Stimulated activated naive CD8-positive, alpha-beta T cell treated with anti-CD3 and anti-CD28 coated beads, Interleukin-15, Interleukin-2, amounts not matched to agents 100 U/mL and 50 U/mL, for 24 hours (primary cell): Measurements from ENCODE around the gene CCNH.

ENCODE experiments used
- ATAC-seq: fragments of 150-1000 bp; cut with Tn5 transposase; one replicate; pipeline ENCODE4 v1.10.0; 2021
- DNase-seq: peaks from one replicate; pipeline ENCODE4 v3.0.0; 2021

Gene CCNH

DNA sequence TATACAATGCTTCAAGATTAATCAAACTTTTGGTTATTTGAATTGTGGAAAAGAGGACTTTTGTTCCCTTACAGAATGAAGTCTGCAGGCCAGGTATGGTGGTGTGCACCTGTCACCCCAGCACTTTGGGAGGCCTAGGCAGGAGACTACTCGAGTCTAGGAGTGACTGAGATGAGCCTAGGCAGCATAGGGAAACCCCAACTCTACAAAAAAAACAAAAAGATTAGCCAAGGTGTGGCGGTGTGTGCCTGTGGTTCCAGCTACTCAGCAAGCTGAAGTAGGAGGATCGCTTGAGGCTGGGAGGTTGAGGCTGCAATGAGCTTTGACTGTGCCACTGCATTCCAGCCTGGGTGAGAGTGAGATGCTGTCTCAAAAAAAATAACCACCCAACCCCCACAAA is 9.3 kb downstream of the CCNH start:
- DNase-seq (no peak), ATAC-seq (peak; percentile 40)

DNA sequence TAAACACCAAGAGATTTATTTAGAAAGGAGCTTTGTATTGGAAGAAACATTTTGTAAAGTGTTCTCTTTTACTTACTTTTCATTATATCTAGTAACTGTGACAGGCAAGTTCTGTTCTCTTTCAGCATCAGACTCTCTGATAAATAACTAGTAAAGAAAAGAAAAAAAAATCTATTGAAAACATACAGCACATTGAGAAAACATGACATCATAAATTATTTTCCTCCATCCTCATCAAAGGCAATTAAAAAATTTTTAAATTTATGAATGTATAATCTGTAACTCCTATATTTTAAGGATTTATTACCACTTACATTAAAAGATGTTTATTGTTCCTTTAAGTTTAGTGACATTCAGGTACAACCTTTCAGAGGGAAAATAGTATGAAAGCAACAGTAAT is 11.1 kb downstream of the CCNH start:
- ATAC-seq (no peak), DNase-seq (no peak)

DNA sequence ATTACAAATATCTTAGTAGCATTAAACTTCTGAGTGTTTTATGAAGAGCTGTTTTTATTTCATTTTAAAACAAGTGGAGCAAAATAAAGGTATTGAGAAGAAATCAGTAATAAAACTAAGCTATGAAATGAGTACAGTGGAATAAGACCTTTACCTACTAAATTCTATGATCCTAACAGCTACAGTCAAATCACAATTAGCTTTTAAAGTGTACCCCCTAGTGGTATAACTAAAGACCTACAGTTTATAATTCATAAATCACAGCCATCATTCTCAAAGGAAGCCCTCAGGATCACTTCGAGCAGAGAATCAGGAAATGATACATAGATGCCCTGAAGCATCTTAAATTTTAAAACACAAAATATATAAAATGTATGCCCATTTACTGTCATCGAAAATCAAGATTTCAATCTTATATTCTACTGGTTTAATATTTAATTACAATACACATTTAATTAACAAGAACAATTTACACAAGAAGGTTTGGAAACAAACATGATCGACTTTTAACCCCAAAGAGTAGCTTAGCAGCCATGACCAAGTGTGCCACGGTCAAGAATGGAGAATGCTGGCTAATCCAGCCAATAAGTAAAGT is 12.3 kb downstream of the CCNH start:
- peak; percentile 41 for ATAC-seq

DNA sequence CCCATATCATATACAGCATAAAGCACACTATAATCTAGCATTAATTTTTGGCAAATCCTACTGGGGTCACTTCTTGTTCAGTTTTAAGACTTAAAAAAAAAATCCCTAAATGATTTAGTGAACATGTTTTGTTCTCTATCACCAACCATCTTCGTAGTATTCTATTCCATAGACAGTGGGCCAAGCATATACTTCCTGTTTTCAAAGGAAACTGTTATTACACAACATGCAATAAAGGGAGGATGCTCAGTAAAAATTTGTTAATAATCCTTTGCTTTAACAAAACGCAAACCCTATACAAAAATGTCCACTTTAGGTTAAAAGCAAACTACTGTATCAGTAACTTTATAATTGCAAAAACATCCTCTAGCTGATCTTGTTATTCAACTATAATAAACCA is 13.0 kb downstream of the CCNH start:
- ATAC-seq (no peak), DNase-seq (no peak)

More for the DNA sequence above, 12.3 kb downstream of the CCNH start:
- DNase-seq: no peak

DNA sequence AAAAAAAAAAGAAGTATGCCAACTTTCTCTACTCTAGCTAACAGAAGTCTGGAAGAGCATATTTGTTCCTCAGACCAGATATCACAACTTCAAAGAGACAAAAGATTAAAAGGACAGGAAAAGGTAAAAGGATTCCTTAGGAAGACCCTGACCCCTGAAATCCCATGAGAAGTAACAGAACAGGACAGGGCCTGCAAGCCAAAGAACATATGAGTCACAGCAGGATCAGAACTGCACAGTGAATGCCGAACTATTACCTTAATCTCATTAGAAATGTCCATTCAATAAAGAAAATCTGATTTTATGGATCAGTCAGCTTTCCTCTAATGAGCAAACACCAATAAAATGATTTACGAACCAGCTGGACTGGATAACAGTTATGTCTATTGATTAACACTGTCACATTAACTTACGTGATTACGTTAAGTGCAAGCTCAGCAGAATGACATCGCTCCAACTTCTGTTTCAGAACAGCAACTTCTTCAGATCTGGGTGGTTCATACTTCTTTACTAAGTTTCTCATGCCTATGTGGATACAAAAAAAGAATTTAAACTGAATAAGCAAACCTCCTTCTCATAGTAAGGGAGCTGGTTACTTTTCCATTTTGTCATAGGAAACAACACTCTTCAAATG is 13.6 kb downstream of the CCNH start:
- DNase-seq (no peak), ATAC-seq (no peak)

DNA sequence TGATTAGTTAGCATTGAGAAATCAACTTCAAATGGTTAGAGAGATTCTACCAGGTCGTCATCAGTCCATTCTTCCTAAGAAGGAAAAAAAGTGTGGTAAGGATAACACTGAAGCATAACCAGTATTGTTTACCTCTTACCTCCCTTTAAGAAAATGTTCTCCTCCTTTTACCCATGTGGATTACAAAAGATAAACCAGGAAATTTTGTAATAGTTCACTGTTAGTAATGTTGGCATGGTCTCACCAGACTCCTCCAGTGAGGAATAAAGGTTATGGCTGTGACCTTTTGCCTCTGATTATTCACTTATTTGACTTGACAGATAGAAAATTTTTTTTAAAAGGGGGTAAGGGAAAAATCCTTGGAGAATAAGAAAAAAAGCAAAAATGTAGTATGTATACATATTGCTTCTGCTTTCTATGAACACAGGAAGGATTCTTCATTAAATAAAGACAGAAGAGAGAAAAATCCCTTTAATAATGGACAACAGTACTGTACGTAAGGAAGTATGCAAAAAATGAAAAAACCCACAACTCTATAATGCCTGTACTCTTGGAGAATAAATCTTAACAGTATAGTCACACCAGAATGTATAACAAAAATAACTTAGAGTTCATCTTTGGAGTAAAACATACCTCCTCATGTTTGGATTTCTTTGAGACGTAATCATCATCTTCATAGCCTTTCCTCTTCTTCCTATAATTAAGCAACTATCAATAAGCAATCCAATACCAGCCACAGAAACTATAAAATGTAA is 18.1 kb downstream of the CCNH start:
- DNase-seq (no peak), ATAC-seq (no peak)

DNA sequence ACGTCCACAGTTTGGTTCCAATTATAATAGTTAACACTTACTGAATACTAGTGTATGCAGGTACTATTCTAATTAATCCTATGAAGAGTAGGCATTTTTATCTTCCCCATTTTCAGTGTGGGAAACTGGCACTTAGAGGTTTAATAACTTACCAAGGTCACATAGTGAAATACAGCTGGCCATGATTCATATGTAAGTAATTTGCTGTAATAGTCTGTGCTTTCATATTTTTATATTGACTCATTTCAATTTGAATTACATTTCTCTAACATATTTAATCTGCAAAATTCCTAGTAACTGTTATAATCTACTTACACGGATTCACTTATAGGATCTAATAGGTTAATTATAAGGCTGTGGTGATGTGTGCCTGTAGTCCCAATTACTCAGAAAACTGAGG is 19.4 kb downstream of the CCNH start:
- no peak for DNase-seq

DNA sequence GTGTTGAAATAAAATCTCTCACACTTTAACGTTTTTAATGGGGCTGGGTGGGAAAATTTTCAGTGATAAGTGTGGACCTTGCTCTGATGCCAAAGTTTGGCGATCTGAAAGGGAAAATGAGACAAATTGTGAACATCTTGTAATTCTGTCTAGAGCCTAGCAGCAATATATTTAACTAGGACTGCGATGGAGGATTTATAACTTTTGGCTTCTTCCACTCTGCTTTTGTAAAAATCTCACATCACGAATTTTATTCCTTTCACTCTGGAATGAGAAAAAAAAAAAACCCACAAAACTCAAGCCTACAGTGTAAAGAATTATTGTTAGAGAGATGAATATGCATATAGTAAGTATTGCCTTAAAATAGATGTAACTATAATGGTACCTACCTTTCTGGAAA is 19.9 kb downstream of the CCNH start:
- DNase-seq (no peak), ATAC-seq (no peak)

More for the DNA sequence above, 19.4 kb downstream of the CCNH start:
- no peak for ATAC-seq

DNA sequence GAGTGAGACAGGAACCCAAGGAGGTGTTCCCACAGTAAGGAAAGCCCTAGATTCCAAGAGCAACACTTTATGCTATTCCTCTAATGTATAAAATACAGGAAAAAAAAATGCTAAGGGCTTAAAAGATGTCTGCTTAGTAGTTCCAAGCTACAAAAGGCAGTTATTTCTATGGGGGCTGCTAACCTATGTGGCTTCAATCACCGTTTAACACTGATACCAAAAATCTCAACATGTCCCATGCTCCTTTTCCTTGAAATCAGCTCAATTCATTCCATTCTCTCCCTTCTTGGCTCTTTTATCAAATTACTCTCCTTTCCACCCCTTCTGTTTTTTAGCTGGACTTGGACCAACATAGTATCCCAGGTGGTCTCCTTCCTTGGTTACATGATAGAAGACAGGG is 20.6 kb downstream of the CCNH start:
- ATAC-seq (no peak), DNase-seq (no peak)

DNA sequence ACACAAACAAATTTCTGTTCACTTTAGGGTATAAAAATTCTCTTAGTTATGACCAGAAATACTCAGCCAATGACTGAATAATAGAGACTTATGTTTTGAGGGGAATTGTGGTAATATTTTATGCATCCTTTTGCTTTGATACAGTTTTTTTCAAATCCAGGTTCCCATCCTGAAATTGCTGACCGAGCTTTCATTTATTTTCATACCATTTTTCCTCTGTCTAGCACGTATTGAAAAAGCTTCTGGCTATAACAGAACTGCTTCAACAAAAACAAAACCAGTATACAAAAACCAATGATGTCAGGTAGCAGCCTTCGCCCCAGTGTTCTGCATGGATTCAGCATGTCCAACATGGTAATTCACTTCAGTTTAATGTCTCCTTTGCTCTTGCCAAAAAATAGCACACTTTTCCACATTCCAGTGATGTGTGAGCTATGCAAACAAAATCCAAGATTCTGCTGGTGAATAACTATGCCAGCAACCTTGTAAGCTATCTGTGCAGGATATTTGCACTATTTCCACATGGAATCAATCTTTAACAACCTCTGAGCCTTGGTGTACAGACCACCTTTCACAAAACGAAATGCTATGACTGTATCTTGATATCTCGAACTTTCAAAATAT is 22.0 kb downstream of the CCNH start:
- no peak for DNase-seq

DNA sequence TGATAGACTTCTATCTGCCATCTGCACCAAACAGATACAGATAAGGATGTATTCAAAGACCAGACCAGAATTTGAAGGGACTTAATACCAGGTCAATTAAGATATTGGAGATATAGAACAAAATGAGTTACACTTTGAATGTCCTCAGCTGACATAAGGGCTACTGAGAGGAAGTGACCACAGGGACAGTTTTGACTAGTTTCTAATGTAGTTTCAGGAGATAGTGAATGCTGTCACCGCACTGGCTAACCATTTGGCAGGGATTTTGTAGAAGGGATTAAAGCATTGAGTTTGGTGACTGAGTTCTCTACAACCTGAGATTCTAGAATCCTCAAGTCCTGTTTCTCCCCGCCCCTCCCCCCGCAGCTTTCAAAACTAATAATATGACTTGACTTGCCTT is 22.7 kb downstream of the CCNH start:
- DNase-seq (no peak), ATAC-seq (peak; percentile 14)

More for the DNA sequence above, 22.0 kb downstream of the CCNH start:
- no peak for ATAC-seq

DNA sequence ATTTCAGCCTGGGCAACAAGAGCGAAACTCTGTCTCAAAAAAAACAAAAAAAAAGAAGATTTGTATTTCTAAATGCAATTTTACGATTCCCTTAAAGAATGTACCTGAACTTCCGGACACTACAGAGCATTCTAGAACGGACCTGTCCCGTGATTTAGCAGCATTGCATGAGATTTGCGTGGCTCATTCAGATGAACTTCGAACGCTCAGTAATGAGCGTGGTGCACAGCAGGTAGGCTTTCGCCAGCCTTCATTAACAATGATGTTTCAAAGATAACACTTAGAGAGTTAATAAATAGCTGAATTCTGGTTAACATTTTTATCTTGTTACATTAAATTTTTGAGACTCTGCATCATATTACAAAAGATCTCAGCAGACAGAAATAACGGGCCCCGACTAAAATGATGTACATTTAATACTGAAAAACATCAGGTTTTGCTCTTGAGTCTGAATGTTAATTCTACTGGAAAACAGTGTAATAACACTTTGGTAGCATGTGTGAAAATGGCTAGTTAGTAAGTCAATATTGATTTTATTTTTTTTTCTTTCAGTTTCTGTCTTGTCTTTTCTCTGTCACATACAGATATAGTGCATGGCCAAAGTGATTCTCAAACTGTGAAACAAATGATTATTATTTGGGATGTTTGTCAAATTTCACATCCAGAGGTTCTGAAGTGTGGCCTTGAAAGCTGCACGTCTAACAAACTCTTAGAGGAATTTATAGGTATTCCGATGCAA is 23.3 kb downstream of the CCNH start:
- DNase-seq (no peak), ATAC-seq (no peak)

DNA sequence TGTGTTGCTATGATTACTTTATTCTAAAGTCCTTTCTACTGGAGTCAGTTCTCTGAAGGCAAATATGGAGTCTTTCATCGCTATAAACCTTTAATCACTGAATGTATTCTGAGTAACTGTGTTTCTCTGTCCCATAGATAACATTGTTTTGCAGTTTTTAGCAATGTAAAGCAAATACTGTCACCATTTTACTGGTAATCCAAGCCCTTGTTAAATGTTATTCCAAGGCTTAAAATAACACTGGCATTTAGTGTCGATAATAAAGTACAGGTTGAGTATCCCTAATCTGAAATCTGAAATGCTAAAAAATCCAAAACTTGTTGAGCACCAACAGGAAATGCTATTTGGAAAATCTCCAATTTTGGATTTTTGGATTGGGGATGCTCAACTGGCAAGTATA is 24.6 kb downstream of the CCNH start:
- ATAC-seq (no peak), DNase-seq (no peak)

DNA sequence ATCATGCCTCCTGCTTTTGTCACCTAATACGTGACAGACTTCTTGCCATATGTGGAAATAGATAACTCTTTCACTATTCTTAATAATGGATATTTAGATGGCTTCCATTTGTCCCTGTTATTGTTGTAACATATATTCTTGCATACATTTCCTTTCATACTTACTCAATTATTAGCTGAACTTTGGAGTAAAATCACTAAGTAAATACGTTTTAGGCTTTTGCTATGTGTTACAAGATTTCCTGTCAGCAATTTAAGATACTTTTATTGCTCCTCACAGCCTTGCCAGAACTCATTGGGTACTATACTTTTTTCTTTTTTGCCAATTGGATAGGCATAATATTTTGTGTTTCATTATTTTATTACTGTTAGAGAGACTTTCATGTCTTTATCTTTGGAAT is 26.9 kb downstream of the CCNH start:
- ATAC-seq (no peak), DNase-seq (no peak)

DNA sequence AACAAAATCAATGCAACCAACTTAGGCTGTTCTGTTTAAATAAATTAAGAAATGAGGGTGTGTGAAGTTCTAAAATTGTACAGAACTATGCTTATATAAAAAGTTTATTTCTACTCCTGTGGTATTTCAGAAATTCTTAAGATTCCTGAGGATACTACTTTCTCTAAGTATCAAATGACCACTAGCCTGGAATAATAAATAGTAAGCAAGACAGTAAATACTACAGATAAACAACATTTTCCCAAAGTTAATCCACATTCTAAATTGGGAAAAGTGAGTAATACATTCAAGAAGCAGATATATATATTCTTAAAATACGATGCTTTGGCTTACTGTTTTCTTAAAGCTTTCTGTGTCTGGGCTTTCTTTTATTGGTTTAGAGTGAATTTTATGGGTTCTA is 29.5 kb downstream of the CCNH start:
- ATAC-seq (no peak), DNase-seq (no peak)

DNA sequence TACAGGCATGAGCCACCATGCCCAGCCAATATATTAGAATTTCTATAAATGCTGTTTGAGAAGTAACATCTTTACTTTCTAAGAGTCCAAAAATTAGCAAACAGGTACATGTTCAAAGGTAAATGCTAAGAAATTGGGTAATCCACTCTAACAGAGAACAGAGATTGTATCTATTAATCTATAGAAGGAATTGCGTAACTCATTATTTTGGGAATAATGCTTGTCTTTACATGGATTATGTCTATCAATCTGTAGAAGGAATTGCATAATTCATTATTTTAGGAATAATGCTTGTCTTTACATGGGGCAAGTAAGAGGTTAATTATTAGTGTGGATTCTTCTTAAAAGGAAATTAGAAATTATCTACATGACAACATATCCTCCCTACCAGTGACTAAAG is 30.5 kb downstream of the CCNH start:
- DNase-seq (no peak), ATAC-seq (no peak)

DNA sequence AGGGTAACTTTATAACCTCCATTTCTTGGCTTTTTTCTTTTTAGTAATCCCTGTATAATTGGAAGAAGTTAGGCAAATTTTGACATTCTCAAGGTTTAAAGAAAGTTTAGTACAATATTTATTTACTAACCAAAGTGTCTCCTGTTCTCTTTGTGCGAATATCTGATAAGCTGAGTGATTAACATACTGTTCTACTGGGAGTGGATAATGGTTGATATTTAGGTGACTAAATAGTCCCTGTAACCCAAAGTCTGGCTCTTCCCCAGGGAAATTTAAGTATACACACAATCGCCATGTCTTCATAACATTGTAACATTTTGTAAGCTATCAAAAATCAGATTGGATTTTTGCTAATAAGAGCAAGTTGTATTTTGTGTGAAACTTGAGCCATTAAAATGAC is 40.0 kb downstream of the CCNH start:
- DNase-seq: no peak
- no peak for ATAC-seq

DNA sequence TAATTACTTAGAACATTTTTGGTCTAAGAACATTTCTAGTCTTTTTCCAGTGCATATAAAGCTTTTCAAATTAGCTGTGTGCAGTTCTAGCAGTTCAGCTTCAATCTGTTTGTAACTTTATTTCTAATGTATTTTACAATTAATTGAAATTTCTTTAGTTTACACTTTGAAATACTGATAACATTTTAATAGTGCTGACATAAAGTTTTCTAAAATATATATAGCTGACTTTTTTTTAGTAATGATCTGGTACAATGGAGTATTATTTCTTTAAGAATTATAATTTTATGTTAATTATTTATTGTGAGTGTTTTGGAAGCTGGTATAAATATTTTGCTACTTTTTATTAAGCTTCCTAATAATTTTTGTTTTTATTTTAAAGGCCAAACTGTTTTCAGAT is 43.3 kb downstream of the CCNH start:
- no peak for ATAC-seq
- DNase-seq: no peak

DNA sequence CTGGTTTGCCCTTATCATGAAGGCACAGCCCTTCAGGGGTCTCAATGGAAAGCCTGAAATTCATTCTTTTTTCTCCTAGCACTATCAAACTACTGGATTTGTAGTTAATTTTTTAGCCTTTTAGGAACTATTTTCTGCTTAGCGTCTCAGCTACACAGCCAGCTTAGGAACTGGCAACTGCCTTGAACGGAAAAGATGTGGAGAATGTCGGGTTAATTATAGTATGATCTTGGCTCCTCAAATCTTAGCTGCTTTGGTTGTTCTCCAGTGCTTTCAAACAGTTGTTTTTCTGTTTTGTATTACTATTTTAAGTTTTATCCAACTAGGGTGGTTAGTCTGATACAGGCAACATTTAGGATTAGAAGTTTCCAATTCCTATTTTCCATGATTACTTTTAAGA is 44.1 kb downstream of the CCNH start:
- DNase-seq (no peak), ATAC-seq (no peak)

DNA sequence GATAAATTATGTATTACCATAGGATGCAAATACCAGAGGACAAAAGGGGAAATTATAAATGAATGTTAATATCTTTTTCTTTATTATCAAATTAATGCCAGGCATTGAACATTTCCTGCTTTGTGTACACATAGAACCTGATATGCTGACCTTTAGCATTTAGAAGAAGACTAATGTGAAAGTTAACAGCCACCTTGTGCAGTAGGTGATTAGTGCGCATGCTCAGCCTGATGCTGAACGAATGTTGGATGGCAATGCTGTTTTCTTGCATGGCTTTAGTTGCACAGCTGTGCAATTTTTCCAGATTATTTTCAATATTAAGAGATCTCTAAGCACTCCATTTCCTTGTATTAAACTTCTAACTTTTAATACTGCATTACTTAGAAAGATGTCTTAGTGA is 45.5 kb downstream of the CCNH start:
- ATAC-seq (no peak), DNase-seq (no peak)

DNA sequence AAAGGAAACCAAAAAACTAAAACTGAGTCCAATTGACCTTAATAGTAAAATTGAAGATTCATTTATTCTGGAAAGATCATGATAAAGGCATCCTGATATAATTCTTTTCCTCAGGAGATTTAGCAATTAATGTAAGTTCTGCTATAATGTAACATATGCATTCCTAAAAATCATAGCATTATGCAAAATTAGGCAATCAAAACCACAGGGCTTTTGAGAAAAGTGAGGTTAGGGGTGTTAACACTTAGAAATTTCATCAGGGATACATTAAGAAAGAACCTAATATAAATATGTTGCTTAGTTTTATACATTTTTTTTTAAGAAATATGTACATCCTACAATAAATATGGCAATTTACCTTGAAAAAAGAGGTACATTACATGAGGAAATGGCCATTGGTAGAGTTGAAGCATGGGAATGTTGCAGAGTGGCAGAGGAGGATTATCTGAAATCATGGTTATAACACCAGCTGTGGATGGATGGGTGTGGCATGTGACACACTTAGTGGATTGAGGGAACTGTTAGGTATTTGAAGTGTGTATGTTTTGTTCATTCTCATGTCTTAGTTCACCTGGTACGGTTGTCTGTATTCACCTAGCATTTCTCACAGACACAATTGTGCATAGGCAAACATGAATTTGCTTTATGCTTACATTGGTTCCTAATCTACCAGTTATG is 51.1 kb downstream of the CCNH start:
- ATAC-seq: no peak

DNA sequence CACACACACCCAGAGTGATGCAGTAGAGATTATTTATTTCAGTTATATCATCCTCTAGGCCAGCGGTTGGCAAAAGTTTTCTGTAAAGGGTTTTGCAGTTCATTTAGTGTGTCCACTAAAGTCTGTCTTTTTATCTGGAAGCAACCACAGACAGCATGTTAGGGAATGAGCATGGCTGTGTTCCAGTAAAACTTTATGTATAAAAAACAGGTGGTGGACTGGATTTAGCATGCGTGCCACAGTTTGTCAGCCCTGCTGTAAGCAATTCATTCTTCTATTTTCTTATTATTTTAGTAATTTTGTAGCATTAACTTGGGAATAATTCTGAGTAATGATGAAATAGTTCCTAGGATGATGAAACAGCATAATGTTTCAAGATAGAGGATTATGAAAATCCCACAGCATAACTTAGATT is 51.7 kb downstream of the CCNH start:
- no peak for ATAC-seq
- no peak for DNase-seq

More for the DNA sequence above, 51.1 kb downstream of the CCNH start:
- no peak for DNase-seq
